GM19468 (cell line): ENCODE results near the gene MAML3.

Experiments
- ATAC-seq: cut with Tn5 transposase; IDR thresholded peaks from one replicate; pipeline ENCODE4 v1.9.1; 2021; ENCODE audit warnings: mild to moderate bottlenecking, moderate library complexity, moderate number of reproducible peaks; ENCODE audit not compliant: unreplicated experiment; ENCODE audit errors: extremely low read depth

MAML3 gene

GRCh38 chr4:140052050-140052449 lies 101.9 kb downstream of the MAML3 start:
- no peak for ATAC-seq

DNA sequence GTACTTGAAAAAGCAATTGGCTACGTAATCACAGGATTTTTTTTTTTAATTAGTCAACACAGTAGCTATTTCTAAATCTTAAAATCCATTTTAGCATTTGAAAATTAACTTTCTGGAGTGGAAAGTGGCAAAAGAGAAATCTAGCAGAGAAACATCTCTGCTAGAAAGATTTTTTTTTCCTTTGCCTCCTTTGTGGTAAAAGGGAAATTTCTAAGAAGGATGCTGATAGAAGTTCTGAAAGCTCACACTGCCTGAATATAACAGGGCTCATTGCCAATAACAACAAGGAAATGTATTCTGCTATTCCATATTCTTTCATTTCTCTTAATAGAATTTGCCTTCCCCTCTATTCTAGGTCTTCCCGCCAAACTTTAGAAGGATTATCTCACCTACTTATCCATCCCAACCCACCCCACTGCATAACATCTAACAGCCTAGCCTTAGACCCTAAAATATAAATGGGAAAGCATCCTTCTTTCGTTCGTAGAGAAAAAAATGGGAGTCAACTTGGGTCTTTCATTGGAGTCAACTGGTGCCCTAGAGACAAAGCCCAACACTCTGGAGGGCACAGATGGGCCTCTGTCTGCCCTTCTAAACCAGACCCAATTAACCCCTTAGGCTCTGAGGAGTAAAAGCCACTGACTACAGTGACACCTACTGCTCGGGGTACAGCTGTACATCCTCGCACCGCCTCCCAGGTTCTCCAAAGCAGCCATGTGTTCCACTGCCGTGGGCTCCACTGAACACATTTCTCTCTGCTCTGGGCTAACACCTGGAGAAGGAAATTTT lies 103.9 kb downstream of the MAML3 start:
- ATAC-seq = no peak

- no peak for ATAC-seq
Observed at GRCh38 chr4:140049024-140049848, 104.7 kb downstream of the MAML3 start.

DNA sequence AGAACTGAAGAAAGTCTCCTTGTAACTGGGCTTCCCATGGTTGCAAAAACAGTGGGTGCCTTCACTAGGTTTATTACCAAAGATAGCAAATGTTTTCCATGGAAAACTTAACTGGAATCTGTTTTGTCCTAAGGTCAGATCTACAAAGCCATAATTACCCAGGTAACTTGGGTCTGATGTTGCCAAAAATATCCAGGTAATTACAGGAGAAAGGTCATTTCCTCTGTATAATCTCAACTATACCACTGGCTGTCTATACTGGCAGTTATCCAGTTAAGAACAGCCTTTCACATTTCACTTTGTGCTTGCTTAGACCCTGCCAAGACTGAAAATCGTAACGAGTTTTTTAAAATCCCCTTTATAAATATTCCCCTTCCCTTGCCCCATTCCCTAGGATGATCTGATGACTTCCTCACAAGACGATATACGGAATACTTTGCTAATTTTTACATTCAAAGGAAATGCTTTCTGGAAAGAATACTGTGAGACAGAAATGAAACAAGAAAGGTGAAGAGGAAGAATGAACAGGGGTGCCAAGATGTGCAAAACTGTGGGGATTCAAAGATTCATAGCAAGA lies 105.5 kb downstream of the MAML3 start:
- no peak for ATAC-seq

DNA sequence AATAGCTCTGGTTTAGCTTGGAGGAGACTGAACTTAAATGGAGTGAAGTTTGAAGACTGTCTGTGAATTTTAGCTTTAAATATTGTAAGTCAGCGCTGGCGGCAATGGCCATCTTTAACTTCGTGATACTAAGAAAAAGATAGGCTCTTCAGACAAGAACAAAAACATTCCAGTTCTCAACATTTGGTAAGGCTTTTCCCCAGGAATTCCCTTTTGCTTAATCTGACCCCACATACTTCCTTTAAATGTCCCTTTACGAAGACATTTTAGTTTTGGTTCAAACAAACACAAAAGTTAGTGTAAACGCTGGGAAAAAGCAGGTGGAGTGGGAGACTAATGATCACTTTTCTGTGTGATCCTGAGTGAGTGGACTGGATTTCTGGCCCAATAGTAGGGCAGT lies 106.2 kb downstream of the MAML3 start:
- no peak for ATAC-seq

- ATAC-seq = no peak
Observed at GRCh38 chr4:140047017-140047640, 106.9 kb downstream of the MAML3 start.

GRCh38 chr4:140046543-140046942 lies 107.4 kb downstream of the MAML3 start:
- ATAC-seq = no peak

GRCh38 chr4:140046016-140046415 lies 108.0 kb downstream of the MAML3 start:
- no peak for ATAC-seq

DNA sequence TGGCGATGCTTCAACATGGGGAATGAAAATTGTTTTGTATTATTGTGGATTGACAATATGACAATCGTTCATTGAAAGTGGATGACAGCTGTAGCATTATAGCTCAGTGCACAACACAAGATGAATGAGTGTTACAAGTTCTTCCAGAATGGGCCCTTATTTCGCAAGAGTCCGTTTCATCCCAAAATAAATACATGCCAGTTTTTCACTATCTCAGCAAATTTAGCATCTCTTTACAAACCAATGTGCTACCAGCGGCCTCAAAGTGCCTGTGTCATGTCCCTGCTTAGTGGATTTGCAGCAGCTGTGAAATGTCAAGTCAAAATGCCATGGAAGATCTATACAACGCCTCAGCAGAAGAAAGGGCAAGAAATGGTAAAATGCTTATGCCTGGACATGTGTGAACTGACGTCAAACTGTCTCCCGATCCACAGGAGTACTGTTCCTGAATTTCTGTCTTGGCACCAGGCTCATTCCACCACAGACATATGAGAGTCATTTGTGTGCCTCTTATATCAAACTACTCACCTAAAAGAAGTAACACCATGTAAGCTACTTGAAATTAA lies 109.6 kb downstream of the MAML3 start:
- no peak for ATAC-seq

- ATAC-seq = no peak
Observed at GRCh38 chr4:140042634-140043033, 111.3 kb downstream of the MAML3 start.

- ATAC-seq = no peak
Observed at GRCh38 chr4:140038031-140038533, 115.9 kb downstream of the MAML3 start.

GRCh38 chr4:140037353-140038030 lies 116.5 kb downstream of the MAML3 start:
- ATAC-seq = no peak

DNA sequence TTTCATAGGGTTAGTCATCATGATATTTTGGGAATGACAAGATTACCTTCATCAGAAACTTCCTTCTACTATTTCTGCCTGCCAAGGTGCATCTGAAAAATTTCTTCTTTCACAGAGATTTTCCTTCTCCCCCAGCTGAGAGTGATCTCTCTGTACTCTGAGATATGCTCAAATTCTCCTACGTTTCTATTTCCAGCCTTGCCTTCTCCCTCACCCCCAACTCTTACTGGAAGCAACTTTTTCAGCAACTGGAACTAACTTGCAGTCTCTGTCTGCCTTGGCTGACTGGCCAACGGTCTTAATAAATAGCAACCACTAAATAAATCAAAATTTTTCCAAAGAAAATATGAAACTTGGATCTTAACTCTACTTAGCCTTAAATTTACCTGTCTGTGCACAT lies 122.3 kb downstream of the MAML3 start:
- ATAC-seq = no peak

GRCh38 chr4:140031061-140031460 lies 122.9 kb downstream of the MAML3 start:
- ATAC-seq = no peak

DNA sequence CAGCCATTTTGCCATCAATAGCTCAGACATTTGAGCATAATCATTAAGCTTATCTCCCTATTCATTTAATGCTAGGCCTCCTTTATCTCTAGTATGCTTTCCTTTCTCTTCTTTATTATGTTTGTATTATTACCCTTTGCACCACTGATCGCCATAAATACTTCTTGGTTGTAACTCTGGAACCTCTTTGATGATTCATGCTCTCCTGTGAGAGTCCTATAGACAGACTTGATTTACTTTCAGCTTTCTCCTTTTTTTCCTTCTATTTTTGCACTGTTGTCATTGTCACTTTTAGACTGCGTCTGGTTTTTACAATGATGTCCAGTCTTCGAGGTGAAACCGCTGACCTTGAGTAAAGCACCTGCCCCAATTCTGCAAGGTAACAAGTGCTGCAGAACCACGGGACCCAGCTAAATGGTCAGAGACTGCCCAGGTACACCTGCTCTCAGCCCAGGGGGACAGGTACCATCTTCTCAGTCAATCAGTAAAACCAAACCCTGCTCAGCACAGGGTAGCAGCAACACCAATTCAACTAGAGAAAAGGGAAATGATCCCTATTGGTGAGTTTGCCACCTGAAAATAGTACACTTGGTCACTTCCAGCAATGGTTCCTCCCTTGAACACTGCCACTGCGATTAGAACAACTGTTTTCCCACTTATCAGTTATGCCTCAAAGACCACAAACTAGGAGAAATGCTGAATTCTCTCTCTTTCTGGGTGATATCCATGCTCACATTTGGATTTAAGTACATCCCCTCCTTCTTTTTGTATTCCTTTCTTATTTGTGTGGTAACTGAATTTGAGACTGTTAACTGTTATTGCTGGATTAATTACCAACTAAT lies 125.1 kb downstream of the MAML3 start:
- ATAC-seq = no peak

GRCh38 chr4:140028101-140028500 lies 125.9 kb downstream of the MAML3 start:
- ATAC-seq = no peak

DNA sequence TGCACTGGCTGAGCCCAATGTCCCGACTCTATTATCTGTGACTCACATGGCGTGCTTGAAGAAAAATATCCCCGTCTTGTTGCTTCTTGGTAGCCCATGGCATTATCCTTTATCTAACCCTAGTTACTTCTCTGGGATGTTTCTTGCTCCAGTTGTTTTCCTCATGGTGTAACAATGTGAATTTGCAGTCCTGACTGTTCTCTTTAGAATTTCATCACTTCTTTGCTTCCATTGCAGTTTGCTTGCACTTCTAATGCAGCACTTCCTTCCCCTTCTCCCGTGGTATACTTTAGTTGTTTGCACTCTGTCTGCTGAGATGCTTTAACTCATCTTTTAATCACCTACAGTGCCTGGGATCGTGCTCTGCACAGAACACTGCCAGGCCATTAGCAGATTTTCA lies 126.9 kb downstream of the MAML3 start:
- ATAC-seq = no peak

GRCh38 chr4:140025470-140025869 lies 128.5 kb downstream of the MAML3 start:
- no peak for ATAC-seq
